CD4-positive, alpha-beta T cell treated with Interleukin-21 for 1 hour (primary cell): ENCODE results near the gene CAMTA1.

Source experiments
- DNase-seq: peaks from one replicate; pipeline ENCODE4 v3.0.0-alpha.2; 2020

Gene CAMTA1

GRCh38 chr1:7475691-7476090 is 690.4 kb downstream of the CAMTA1 start:
- no peak for DNase-seq

- DNase-seq: no peak
These were observed 691.1 kb downstream of the CAMTA1 start for GRCh38 chr1:7476402-7476801.

- DNase-seq: no peak
These were observed 691.8 kb downstream of the CAMTA1 start for GRCh38 chr1:7476861-7477547.

GRCh38 chr1:7477593-7477992 is 692.3 kb downstream of the CAMTA1 start:
- DNase-seq: no peak

- no peak for DNase-seq
These were observed 693.0 kb downstream of the CAMTA1 start for GRCh38 chr1:7478142-7478790.

- no peak for DNase-seq
These were observed 693.7 kb downstream of the CAMTA1 start for GRCh38 chr1:7478809-7479499.

GRCh38 chr1:7479571-7479970 is 694.3 kb downstream of the CAMTA1 start:
- no peak for DNase-seq

- DNase-seq: no peak
These were observed 695.9 kb downstream of the CAMTA1 start for GRCh38 chr1:7481194-7481593.

GRCh38 chr1:7482077-7482476 is 696.8 kb downstream of the CAMTA1 start:
- no peak for DNase-seq

GRCh38 chr1:7482772-7483495 is 697.7 kb downstream of the CAMTA1 start:
- no peak for DNase-seq

GRCh38 chr1:7483634-7484383 is 698.6 kb downstream of the CAMTA1 start:
- no peak for DNase-seq

GRCh38 chr1:7485086-7485780 is 700.0 kb downstream of the CAMTA1 start:
- no peak for DNase-seq

- DNase-seq: no peak
These were observed 700.6 kb downstream of the CAMTA1 start for GRCh38 chr1:7485826-7486225.

- DNase-seq: no peak
These were observed 702.7 kb downstream of the CAMTA1 start for GRCh38 chr1:7487766-7488474.

GRCh38 chr1:7488475-7488842 is 703.2 kb downstream of the CAMTA1 start:
- no peak for DNase-seq

GRCh38 chr1:7489586-7489985 is 704.3 kb downstream of the CAMTA1 start:
- DNase-seq: no peak

GRCh38 chr1:7490576-7490975 is 705.3 kb downstream of the CAMTA1 start:
- no peak for DNase-seq

GRCh38 chr1:7491109-7491817 is 706.0 kb downstream of the CAMTA1 start:
- DNase-seq: no peak

- no peak for DNase-seq
These were observed 706.5 kb downstream of the CAMTA1 start for GRCh38 chr1:7491818-7492173.

- no peak for DNase-seq
These were observed 708.6 kb downstream of the CAMTA1 start for GRCh38 chr1:7493711-7494454.
